ENCODE measurements around the gene BOD1. TPM values are rescaled to one million over a fixed set of nuclear protein-coding genes. Genes with fewer than 3 reads are reported as not detected.

Gene BOD1
- total RNA-seq, 1 donor from 2014 or later: 81.7 TPM

DNA sequence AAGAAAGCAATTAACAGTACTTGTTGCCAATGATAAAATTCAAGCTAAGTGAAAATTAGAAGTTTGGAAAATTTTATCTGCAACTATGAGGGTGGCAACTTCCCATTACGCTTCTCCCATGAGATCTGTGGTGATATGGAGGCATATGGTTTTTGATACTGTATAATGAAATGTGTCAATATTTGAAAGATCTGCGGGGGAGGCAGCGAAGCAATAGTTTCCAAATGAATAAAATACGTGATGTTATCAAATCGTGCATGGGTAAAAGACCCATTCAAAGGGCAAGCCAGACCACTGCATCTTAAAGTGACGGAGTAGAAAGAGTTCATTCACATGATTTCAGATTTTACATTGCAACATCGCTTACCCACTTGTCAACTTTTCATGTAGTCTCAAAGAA is 20.9 kb upstream of the BOD1 start:
- no peak for TF ChIP-seq CTCF (IDR thresholded peaks at IDR 0.05; ENCODE audit: insufficient read depth, low read length, poor library complexity, severe bottlenecking)
- DNase-seq (ENCODE audit: low read depth): no peak
- Histone ChIP-seq H3K27me3 (ENCODE audit: control insufficient read depth, insufficient read depth, low read length) (peaks cover 3% of the 10 kb centered on the region), H3K36me3 (ENCODE audit: control insufficient read depth, insufficient read depth, low read length) (no peaks in the 10 kb centered on the region), H3K4me3 (ENCODE audit: low read depth, low read length) (no peak overlapping the region)

DNA sequence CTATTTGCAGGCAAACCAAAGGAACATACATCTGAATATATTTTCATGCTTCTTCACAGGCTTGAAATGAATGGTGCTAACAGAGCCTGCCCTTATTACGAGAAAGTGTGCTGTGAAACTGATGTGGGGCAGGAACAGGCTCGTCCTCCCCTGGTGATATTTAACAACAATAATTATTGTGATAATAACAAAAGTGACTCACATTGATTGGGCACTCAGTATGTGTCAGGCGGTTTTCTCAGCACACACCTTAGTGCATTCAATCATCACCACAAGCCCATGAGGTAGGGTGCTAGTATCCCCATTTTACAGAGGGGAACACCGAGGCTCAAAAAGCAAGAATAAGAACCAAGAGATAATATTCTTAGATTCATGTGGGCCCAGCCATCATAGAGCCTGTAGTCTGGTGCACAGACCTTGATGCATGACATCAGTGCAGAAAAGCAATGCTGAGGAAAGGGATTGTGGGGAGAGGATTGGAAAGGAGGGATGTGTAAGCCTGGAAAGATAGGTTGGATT is 18.1 kb upstream of the BOD1 start:
- Histone ChIP-seq H3K27me3 (ENCODE audit: control insufficient read depth, insufficient read depth, low read length) (no peaks in the 10 kb centered on the region), H3K4me3 (ENCODE audit: low read depth, low read length) (no peak overlapping the region), H3K36me3 (ENCODE audit: control insufficient read depth, insufficient read depth, low read length) (no peaks in the 10 kb centered on the region)
- no peak for TF ChIP-seq CTCF (IDR thresholded peaks at IDR 0.05; ENCODE audit: insufficient read depth, low read length, poor library complexity, severe bottlenecking)
- no peak for DNase-seq (ENCODE audit: low read depth)

DNA sequence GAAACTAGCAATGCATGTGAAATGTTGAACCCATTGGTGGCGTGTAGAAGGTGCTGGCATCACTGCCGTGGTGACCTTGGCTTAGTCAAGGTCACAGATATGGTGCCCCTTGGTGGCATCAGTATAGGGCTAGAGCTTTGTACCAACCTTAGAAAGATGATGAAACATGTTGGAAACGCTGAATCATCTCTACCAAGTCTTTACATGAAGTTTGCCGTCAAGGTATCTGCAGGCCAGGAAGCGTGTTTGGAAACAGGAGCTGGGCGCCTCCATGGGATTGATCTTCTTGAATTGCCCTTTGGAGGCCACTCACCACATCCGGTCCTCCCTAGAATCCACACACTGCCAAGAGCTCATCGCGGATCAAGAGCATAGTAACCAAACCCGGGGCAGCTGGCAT is 16.9 kb upstream of the BOD1 start:
- no peak for TF ChIP-seq CTCF (IDR thresholded peaks at IDR 0.05; ENCODE audit: insufficient read depth, low read length, poor library complexity, severe bottlenecking)
- no peaks in the 10 kb centered on the region for H3K36me3 ChIP-seq (ENCODE audit: control insufficient read depth, insufficient read depth, low read length)
- H3K4me3 ChIP-seq (ENCODE audit: low read depth, low read length): no peak overlapping the region
- no peak for DNase-seq (ENCODE audit: low read depth)
- no peaks in the 10 kb centered on the region for H3K27me3 ChIP-seq (ENCODE audit: control insufficient read depth, insufficient read depth, low read length)

GRCh38 chr5:173631478-173631877 is 15.0 kb upstream of the BOD1 start:
- TF ChIP-seq CTCF (IDR thresholded peaks at IDR 0.05; ENCODE audit: insufficient read depth, low read length, poor library complexity, severe bottlenecking): no peak
- Histone ChIP-seq H3K27me3 (ENCODE audit: control insufficient read depth, insufficient read depth, low read length) (no peaks in the 10 kb centered on the region), H3K4me3 (ENCODE audit: low read depth, low read length) (no peak overlapping the region), H3K36me3 (ENCODE audit: control insufficient read depth, insufficient read depth, low read length) (no peaks in the 10 kb centered on the region)
- no peak for DNase-seq (ENCODE audit: low read depth)

GRCh38 chr5:173630724-173631365 is 14.4 kb upstream of the BOD1 start:
- H3K4me3 ChIP-seq (ENCODE audit: low read depth, low read length): no peak overlapping the region
- DNase-seq (ENCODE audit: low read depth): no peak
- no peaks in the 10 kb centered on the region for H3K36me3 ChIP-seq (ENCODE audit: control insufficient read depth, insufficient read depth, low read length)
- no peaks in the 10 kb centered on the region for H3K27me3 ChIP-seq (ENCODE audit: control insufficient read depth, insufficient read depth, low read length)
- TF ChIP-seq CTCF (IDR thresholded peaks at IDR 0.05; ENCODE audit: insufficient read depth, low read length, poor library complexity, severe bottlenecking): no peak

DNA sequence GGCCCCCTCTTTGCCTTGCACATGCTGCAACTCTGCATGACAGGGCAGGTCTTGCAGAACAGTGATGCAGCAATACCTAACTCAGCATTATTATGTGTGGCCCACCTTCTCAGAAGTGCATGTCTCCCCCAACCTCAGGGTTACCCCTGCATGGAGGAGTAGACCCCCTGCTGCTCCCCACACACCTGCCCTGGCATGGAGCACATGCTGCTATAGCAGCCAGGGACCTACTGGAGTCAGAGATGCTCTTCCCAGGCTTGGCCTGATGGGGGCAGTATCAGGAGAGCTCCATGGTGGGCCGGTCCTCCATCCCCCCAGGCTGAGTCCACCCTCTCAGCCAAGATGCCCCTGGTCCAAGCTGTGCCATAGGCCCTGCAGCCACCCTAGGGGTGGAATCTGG is 13.2 kb upstream of the BOD1 start:
- no peaks in the 10 kb centered on the region for H3K36me3 ChIP-seq (ENCODE audit: control insufficient read depth, insufficient read depth, low read length)
- DNase-seq (ENCODE audit: low read depth): no peak
- no peak overlapping the region for H3K4me3 ChIP-seq (ENCODE audit: low read depth, low read length)
- peak; percentile 29 for TF ChIP-seq CTCF (IDR thresholded peaks at IDR 0.05; ENCODE audit: insufficient read depth, low read length, poor library complexity, severe bottlenecking)
- no peaks in the 10 kb centered on the region for H3K27me3 ChIP-seq (ENCODE audit: control insufficient read depth, insufficient read depth, low read length)

Data from kidney epithelial cell (primary cell).